Pancreas (tissue), 10 donors: ENCODE measurements around the gene RASGRF1. TPM values are rescaled to one million over a fixed set of nuclear protein-coding genes. Genes with fewer than 3 reads are reported as not detected.

Source experiments
- ATAC-seq, 4 donors: fragments of 200-7000 bp; cut with Tn5 transposase; one replicate each; pipeline versions ENCODE4 v1.8.0 to v1.9.1; 2020; ENCODE audit warnings: mild to moderate bottlenecking in 4 of 4, moderate library complexity in 4 of 4
- DNase-seq, 6 donors: peaks; one replicate each; pipeline ENCODE4 v3.0.0-alpha.2; 2020
- FAIRE-seq: peaks from 2 replicates; lab custom pipeline; 2012; peaks lifted over from hg19 to GRCh38; lab: Jason Lieb, UNC
- H3K27ac ChIP-seq, 4 donors: fragments of 200-600 bp; sonication (generic); 1 replicate in 3 of 4; 2 replicates in 1 of 4; pipeline versions ENCODE4 v1.5.0 to v1.8.0; 2020
- H3K27me3 ChIP-seq, 4 donors: fragments of 200-600 bp; one replicate each; pipeline ENCODE4 v1.8.0; 2021
- H3K36me3 ChIP-seq, 3 donors: fragments of 200-600 bp; sonication (generic) in 1 of 3; one replicate each; pipeline versions ENCODE4 v1.5.0 to v1.8.0; 2020 to 2021
- H3K4me1 ChIP-seq, 3 donors: fragments of 200-600 bp; one replicate each; pipeline ENCODE4 v1.8.0; 2021
- H3K4me3 ChIP-seq, 4 donors: fragments of 200-600 bp; sonication (generic) in 2 of 4; one replicate each; pipeline versions ENCODE4 v1.5.0 to v1.8.0; 2020 to 2021
- H3K9me3 ChIP-seq, 4 donors: fragments of 200-600 bp; one replicate each; pipeline ENCODE4 v1.8.0; 2021
- WGBS, 2 donors: extraction: QIAGEN DNeasy Blood & Tissue Kit; methylation state at CpG; one replicate each; pipeline ENCODE4 v1.1.7; 2013; 5-methylcytosine and 5-hydroxymethylcytosine counted together
- intact Hi-C, 3 donors: fragments of 100-400 bp; cut with DNase I; formaldehyde crosslinking; loops; one replicate each; pipeline versions ENCODE4 v1.11.1 to v1.14.2; 2022
- polyA plus RNA-seq, 2 donors: library from polyadenylated mRNA; stranded (reverse); fragments of 200-250 nt; gene quantifications; one replicate each; pipeline ENCODE4 v1.2.3, GENCODE V29; 2013
- total RNA-seq, 6 donors: library from RNA; stranded (reverse); fragmentation: NEBNext Ultra II Directional in 4 of 6; extraction: Animal tissue kit (Norgen Biotek cat#: 25700) in 4 of 6; gene quantifications; one replicate each; pipeline versions ENCODE4 v1.2.1 to v1.2.4, GENCODE V29; 2021 to 2023
- TF ChIP-seq, protein P1 (sequence below), 4 donors: fragments of 200-600 bp; sonication (generic) in 3 of 4; IDR thresholded peaks; one replicate each; pipeline versions ENCODE4 v1.5.0 to v1.8.0; 2021; ENCODE audit warnings: antibody characterized with exemption in 4 of 4
- donor health status: healthy with polysubstance abuse.
- donor health status: DM: no; HTN: no; CAD: no; lungs with moderate emphysema.
- donor health status: DM: no; HTN: no; CAD: no.
- donor health status: control.
- donor health status: control.
- donor health status: Bipolar disorder and iron deficiency.
- donor health status: DM: yes; HTN: yes; CAD: no.
- donor health status: DM: no; HTN: no; CAD: no.
- donor health status: DM: no; HTN: no; CAD: no.
- donor health status: DM: yes; HTN: yes; CAD: no.

Gene RASGRF1
- total and polyA plus RNA-seq, 8 donors = 0.35 to 8.4 (median 2.1) TPM

GRCh38 chr15:78993931-78994530, 96.5 kb downstream of the RASGRF1 start:
- H3K27ac ChIP-seq = no peak overlapping the region
- TF ChIP-seq, protein P1, sequence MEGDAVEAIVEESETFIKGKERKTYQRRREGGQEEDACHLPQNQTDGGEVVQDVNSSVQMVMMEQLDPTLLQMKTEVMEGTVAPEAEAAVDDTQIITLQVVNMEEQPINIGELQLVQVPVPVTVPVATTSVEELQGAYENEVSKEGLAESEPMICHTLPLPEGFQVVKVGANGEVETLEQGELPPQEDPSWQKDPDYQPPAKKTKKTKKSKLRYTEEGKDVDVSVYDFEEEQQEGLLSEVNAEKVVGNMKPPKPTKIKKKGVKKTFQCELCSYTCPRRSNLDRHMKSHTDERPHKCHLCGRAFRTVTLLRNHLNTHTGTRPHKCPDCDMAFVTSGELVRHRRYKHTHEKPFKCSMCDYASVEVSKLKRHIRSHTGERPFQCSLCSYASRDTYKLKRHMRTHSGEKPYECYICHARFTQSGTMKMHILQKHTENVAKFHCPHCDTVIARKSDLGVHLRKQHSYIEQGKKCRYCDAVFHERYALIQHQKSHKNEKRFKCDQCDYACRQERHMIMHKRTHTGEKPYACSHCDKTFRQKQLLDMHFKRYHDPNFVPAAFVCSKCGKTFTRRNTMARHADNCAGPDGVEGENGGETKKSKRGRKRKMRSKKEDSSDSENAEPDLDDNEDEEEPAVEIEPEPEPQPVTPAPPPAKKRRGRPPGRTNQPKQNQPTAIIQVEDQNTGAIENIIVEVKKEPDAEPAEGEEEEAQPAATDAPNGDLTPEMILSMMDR (IDR thresholded peaks at IDR 0.05) = no peak

DNA sequence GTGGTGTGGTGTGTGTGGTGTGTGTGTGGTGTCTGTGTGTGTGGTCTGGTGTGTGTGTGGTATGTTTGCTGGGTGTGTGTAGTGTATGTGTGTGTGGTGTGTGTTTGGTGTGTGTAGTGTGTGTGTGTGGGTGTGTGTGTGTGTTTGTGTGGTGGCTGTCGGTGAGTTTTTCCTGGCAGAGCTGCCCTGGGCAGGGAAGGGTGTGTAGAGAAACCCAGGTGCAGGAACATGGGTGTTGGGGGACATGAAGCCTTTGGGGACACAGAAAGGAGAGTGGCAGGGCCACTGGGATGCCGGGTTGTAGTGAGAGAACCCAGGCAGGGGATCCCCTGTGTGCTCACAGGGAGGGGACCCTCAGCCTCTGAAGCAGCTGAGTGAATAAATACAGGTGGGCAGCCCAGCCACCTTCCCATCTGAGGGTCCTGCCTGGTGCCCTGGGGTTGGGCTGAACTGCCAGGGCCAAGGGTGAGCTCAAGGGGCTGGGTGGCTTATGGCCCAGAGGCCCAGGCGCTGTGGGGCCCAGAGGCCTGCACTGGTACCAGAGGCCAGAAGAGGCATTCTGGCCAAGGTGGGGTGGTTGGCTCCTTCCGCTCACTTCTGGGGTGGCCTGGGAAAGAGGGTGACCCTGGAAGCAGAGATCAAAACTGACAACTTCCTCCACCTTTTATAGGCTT, 97.2 kb downstream of the RASGRF1 start:
- 85 to 93% methylated on average over 4 of the region's 4 CpGs for WGBS, 2 donors
- intact Hi-C loops = no loop called here

More at GRCh38 chr15:78993931-78994530, 96.5 kb downstream of the RASGRF1 start:
- no peak for ATAC-seq
- 72 to 82% methylated on average over 10 of the region's 10 CpGs for WGBS, 2 donors
- Histone ChIP-seq H3K4me1 (peaks cover 0 to under 1% (median 0%) of the 10 kb centered on the region in 3 donors), H3K9me3 (no peaks in the 10 kb centered on the region), H3K36me3 (no peaks in the 10 kb centered on the region), H3K4me3 (no peak overlapping the region), H3K27me3 (no peaks in the 10 kb centered on the region)
- intact Hi-C loops = no loop called here
- no peak for DNase-seq
- no peak for FAIRE-seq

DNA sequence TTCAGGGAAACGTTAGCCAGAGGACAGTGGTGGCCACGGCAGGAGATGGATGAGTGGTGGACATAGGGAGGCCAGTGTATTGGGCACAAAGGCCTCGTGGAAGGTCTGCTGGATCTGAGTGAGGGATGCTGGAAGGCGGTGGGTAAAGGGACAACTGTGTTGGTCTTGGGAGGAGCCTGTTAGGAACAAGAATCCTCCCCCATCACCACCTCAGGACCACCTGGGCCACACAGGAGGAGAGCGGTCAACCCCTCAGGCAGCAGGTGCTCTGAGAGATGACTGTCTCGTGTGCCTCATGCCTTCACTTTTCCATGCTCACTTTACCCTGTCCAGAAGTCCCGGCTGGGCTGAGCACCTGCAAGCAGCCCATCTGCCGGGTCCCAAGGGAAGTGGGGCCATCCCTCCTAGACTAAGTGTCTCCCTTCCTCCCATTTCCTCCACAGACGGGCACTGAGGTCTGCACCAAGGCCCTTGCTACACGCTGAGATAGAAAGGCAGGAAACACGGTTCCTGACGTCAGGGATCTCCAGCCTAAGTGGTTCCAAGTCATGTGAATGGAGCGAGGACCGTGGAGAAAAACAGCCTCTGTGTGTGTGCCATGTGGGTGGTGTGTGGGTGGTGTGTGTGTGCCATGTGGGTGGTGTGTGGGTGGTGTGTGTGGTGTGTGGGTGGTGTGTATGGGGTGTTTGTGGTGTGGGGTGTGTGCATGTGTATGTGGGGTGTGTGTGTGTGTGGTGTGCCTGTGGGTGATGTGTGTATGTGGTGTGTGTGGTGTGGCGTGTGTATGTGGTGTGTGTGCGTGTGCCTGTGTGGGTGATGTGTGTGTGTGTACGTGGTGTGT, 97.9 kb downstream of the RASGRF1 start:
- Histone ChIP-seq H3K4me3 (no peak overlapping the region), H3K9me3 (no peaks in the 10 kb centered on the region), H3K27me3 (no peaks in the 10 kb centered on the region), H3K27ac (no peak overlapping the region), H3K4me1 (peaks cover 0 to 3% (median 0%) of the 10 kb centered on the region in 3 donors), H3K36me3 (no peaks in the 10 kb centered on the region)
- intact Hi-C loops = no loop called here
- no peak for FAIRE-seq
- WGBS, 2 donors = 79 to 84% methylated on average over 17 of the region's 17 CpGs
- TF ChIP-seq, protein P1 (IDR thresholded peaks at IDR 0.05) = no peak
- DNase-seq = peak in 1 of 6 donors; percentile 47
- peak in 1 of 4 donors; percentile 20 for ATAC-seq

More for the DNA sequence above, 97.2 kb downstream of the RASGRF1 start:
- no peak overlapping the region for H3K4me3 ChIP-seq
- no peak overlapping the region for H3K27ac ChIP-seq
- no peaks in the 10 kb centered on the region for H3K9me3 ChIP-seq
- peaks cover 0 to 3% (median 0%) of the 10 kb centered on the region in 3 donors for H3K4me1 ChIP-seq
- no peak for ATAC-seq
- TF ChIP-seq, protein P1 (IDR thresholded peaks at IDR 0.05) = no peak
- DNase-seq = no peak
- no peak for FAIRE-seq
- H3K36me3 ChIP-seq = no peaks in the 10 kb centered on the region
- no peaks in the 10 kb centered on the region for H3K27me3 ChIP-seq

- TF ChIP-seq, protein P1 (IDR thresholded peaks at IDR 0.05) = no peak
- WGBS, 2 donors = 83 to 88% methylated on average over 15 of the region's 15 CpGs
- Histone ChIP-seq H3K36me3 (no peaks in the 10 kb centered on the region), H3K4me3 (no peak overlapping the region), H3K27ac (no peak overlapping the region), H3K9me3 (no peaks in the 10 kb centered on the region), H3K27me3 (no peaks in the 10 kb centered on the region), H3K4me1 (peaks cover 0 to 3% (median 0%) of the 10 kb centered on the region in 3 donors)
- DNase-seq (no peak), FAIRE-seq (no peak), ATAC-seq (no peak)
- intact Hi-C loops = no loop called here
Observed at GRCh38 chr15:78991879-78992278, 98.7 kb downstream of the RASGRF1 start.
